Osteocyte (in vitro differentiated cells): ENCODE results near the gene CALML3. TPM values are rescaled to one million over a fixed set of nuclear protein-coding genes. Genes with fewer than 3 reads are reported as not detected.

Source experiments
- DNase-seq: peaks from one replicate; pipeline ENCODE4 v3.0.0; 2021; ENCODE audit warnings: mixed read lengths; ENCODE audit not compliant: unreplicated experiment; ENCODE audit errors: extremely low spot score
- H3K27ac Mint-ChIP-seq: one replicate; pipeline ENCODE4 v1.8.0; 2021; ENCODE audit warnings: mild to moderate bottlenecking, mixed read lengths; ENCODE audit not compliant: unreplicated experiment
- H3K27me3 Mint-ChIP-seq: one replicate; pipeline ENCODE4 v1.8.0; 2021; ENCODE audit warnings: mixed read lengths; ENCODE audit not compliant: unreplicated experiment
- H3K36me3 Mint-ChIP-seq: one replicate; pipeline ENCODE4 v1.8.0; 2021; ENCODE audit warnings: mixed read lengths; ENCODE audit not compliant: unreplicated experiment
- H3K4me1 Mint-ChIP-seq: one replicate; pipeline ENCODE4 v1.8.0; 2021; ENCODE audit warnings: mixed read lengths; ENCODE audit not compliant: unreplicated experiment
- H3K4me3 Mint-ChIP-seq: one replicate; pipeline ENCODE4 v1.8.0; 2021; ENCODE audit warnings: mild to moderate bottlenecking, moderate library complexity, mixed read lengths; ENCODE audit not compliant: unreplicated experiment
- H3K9me3 Mint-ChIP-seq: one replicate; pipeline ENCODE4 v1.8.0; 2021; ENCODE audit warnings: mixed read lengths; ENCODE audit not compliant: unreplicated experiment
- total RNA-seq: library from RNA; stranded (reverse); gene quantifications from 2 replicates; pipeline ENCODE4 v1.2.1, GENCODE V29; 2021
- TF ChIP-seq, protein P1 (sequence below): fragments of 200-600 bp; sonication (generic); IDR thresholded peaks from 2 replicates; pipeline ENCODE4 v1.5.0; 2021; ENCODE audit warnings: antibody characterized with exemption, mild to moderate bottlenecking, moderate library complexity

Gene CALML3
- total RNA-seq, 1 donor from 2014 or later: not detected

DNA sequence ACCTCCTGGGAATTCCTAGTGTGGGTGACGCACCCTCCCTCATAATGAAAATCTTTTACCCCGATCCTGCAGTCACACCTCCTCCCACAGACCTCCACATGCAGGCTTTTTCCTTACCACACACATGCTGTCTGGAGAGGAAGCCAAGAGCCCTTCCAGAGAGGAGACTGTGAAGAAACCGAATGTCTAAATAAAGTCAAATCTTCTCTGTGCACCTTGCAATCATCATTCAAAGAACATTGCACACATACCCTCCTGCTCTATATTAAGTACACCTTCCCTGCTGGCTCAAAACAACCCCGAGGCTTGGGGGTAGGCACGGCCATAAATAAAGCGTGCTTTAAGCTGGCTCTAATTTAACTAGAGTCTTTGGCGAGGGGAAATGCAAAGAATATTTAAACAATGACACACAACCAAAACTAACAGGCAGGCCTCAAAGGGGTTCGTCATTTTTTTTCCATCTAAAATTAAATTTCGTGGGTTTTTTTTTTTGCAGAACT lies 34.9 kb downstream of the CALML3 start:
- Mint-ChIP-seq H3K27me3 (no peaks in the 10 kb centered on the region), H3K4me3 (no peak overlapping the region), H3K4me1 (peaks cover 41% of the 10 kb centered on the region), H3K9me3 (no peaks in the 10 kb centered on the region), H3K36me3 (no peaks in the 10 kb centered on the region), H3K27ac (peak overlapping the region; percentile 66)
- no peak for DNase-seq
- TF ChIP-seq, protein P1, sequence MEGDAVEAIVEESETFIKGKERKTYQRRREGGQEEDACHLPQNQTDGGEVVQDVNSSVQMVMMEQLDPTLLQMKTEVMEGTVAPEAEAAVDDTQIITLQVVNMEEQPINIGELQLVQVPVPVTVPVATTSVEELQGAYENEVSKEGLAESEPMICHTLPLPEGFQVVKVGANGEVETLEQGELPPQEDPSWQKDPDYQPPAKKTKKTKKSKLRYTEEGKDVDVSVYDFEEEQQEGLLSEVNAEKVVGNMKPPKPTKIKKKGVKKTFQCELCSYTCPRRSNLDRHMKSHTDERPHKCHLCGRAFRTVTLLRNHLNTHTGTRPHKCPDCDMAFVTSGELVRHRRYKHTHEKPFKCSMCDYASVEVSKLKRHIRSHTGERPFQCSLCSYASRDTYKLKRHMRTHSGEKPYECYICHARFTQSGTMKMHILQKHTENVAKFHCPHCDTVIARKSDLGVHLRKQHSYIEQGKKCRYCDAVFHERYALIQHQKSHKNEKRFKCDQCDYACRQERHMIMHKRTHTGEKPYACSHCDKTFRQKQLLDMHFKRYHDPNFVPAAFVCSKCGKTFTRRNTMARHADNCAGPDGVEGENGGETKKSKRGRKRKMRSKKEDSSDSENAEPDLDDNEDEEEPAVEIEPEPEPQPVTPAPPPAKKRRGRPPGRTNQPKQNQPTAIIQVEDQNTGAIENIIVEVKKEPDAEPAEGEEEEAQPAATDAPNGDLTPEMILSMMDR: no peak

DNA sequence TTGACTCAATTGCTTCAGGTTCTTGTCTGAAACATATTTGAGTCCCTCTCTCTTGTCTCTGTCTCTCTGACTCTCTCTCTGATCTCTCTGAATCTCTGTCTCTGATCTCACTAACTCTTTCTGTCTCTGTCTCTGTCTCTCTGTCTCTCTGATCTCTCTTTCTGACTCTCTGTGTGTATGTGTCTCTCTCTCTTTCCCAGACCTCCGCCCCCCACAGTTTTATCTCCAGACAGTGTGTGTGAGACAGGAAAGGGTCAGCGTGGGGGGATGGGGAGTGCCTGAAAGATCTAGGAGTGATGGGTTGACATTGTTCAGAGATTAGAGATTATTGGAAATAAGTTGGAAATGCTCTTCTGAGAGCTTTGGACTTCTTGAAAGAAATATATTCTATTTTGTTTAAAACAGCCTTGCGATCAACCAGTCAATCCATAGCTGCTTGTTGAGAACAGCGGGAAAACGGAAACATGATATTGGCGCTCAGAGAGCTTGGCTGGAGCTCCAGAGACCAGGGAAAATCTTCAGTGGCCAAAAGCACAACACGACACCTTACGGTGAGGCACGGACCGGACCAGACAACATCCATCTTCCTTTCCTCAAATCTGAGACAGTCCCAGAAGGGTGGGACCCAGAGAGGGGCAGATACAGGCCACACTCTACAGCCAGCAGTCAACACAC lies 35.5 kb downstream of the CALML3 start:
- peak overlapping the region; percentile 66 for H3K27ac Mint-ChIP-seq
- H3K4me1 Mint-ChIP-seq: peaks cover 44% of the 10 kb centered on the region
- no peaks in the 10 kb centered on the region for H3K27me3 Mint-ChIP-seq
- TF ChIP-seq, protein P1: no peak
- H3K4me3 Mint-ChIP-seq: no peak overlapping the region
- no peak for DNase-seq
- no peaks in the 10 kb centered on the region for H3K36me3 Mint-ChIP-seq
- no peaks in the 10 kb centered on the region for H3K9me3 Mint-ChIP-seq

DNA sequence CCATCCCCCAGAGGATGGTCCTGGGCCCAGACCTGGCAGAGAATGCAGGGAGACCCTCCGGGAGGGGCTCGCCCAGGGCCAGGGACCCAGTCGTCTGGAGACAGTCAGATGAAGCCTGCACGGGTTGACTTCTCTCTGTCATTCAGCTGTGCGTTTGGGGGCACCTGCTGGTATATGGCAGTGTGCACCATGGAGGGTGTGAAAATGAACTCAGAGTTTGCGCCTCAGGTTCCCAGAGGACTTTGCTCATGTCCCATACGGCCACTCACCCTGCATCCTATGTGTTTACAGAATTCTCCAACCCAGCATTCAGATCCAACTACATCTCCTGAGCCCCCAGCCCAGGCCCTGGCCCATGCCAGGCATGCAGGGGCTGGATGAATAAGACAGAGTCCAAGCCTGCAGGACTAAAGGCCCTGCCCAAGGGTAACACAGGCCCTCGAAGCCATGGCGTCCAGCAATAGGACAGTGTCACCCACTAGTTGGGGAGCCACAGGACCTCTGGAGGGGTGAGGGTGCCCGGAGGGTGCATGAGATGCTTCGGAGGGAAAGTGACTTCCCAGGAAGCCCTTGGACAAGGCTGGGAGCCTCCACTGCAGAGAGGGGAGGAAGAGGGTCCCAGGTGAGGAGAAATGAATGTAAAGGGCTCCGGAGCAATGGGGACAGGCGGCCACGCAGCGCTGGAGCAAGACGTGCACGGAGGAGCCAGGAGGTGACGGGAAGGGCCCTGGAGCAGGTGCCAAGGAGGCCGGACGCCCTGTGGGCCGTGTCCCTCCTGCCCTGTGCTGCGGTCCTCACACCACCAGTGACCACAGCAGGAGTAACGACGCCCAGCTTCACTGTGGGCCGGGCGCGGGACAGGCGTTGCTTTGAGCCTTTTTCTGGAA lies 36.3 kb downstream of the CALML3 start:
- no peaks in the 10 kb centered on the region for H3K36me3 Mint-ChIP-seq
- no peak for DNase-seq
- H3K4me3 Mint-ChIP-seq: no peak overlapping the region
- H3K27ac Mint-ChIP-seq: no peak overlapping the region
- H3K27me3 Mint-ChIP-seq: no peaks in the 10 kb centered on the region
- TF ChIP-seq, protein P1: no peak
- H3K9me3 Mint-ChIP-seq: no peaks in the 10 kb centered on the region
- peaks cover 52% of the 10 kb centered on the region for H3K4me1 Mint-ChIP-seq

DNA sequence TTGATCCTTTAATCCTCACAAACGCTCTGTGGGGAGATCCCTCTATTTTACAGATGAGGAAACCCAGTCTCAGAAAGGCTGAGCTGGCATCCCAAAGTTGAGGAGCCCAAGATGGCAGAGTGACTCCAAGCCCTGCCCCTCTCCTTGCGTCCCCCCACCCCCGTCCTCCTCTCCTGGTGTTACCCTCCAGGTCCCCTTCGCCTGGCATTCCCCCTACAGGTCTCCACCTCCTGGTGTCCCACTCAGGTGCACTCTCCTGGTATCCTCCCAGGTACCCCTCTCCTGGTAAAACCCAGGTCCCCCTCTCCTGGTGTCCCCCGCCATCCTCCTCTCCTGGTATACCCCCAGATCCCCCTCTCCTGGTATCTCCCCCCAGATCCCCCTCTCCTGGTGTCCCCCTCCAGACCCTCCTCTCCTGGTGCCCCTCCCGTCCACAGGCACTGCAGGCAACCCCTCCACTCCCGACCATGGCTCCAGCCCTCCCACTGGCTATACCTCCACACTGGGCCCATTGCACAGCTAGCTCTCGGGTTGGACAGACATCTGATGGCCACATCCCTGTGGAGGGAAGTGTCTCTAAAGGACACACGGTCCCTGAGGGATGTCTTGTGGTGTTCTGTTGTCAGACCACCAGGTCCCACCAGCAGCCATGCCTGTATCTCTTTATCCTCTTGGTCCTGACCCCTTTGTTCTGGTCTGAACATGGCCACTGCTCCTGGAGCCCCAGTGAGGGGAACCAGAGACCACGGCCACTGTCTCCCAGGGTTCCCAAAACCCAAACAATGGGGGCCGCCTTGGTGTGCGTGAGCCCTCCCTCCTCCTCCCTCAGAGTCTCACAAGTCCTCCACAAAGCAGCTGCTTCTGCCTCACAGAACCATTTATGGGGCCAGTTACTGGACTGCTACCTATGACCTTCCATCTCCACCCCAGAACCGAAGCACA lies 37.2 kb downstream of the CALML3 start:
- no peaks in the 10 kb centered on the region for H3K9me3 Mint-ChIP-seq
- TF ChIP-seq, protein P1: no peak
- H3K4me3 Mint-ChIP-seq: no peak overlapping the region
- no peak overlapping the region for H3K27ac Mint-ChIP-seq
- no peaks in the 10 kb centered on the region for H3K36me3 Mint-ChIP-seq
- H3K4me1 Mint-ChIP-seq: peaks cover 53% of the 10 kb centered on the region
- no peak for DNase-seq
- H3K27me3 Mint-ChIP-seq: no peaks in the 10 kb centered on the region
